ENCODE data around the gene SYK.

DNA sequence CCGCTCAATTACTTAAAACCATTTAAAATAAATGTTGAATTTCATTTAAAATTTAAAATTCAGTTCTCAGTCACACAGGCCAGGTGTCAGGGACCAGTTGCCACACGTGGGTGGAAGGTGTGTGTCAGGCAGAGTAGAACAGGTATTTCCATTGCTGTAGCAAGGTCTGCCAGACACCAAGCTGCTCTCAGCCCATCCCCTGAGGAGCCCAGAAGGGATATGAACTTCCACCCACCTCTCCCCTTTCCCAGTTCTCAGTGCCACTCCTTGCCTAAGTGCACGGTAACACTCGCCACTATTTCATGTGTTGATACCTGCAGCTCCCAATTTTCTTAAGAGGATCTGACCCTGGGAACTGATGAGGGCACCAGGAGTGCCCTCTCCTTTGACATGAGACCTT, 12.7 kb downstream of the SYK start:
- TF ChIP-seq, protein P1, sequence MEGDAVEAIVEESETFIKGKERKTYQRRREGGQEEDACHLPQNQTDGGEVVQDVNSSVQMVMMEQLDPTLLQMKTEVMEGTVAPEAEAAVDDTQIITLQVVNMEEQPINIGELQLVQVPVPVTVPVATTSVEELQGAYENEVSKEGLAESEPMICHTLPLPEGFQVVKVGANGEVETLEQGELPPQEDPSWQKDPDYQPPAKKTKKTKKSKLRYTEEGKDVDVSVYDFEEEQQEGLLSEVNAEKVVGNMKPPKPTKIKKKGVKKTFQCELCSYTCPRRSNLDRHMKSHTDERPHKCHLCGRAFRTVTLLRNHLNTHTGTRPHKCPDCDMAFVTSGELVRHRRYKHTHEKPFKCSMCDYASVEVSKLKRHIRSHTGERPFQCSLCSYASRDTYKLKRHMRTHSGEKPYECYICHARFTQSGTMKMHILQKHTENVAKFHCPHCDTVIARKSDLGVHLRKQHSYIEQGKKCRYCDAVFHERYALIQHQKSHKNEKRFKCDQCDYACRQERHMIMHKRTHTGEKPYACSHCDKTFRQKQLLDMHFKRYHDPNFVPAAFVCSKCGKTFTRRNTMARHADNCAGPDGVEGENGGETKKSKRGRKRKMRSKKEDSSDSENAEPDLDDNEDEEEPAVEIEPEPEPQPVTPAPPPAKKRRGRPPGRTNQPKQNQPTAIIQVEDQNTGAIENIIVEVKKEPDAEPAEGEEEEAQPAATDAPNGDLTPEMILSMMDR (IDR thresholded peaks at IDR 0.05; ENCODE audit: insufficient read depth, low read depth, low read length) = no peak
- no peak for TF ChIP-seq EZH2 (IDR thresholded peaks at IDR 0.05; ENCODE audit: insufficient read depth, low read length)
